GM12878 (cell line): Measurements from ENCODE around the gene SUGCT.

ENCODE experiments used
- CBX3 ChIP-seq: fragments of 200-600 bp; sonication (generic); IDR thresholded peaks from 2 replicates; pipeline ENCODE4 v1.6.1; 2016; ENCODE audit warnings: low read depth, borderline replicate concordance
- EGR1 ChIP-seq, 2 experiments: IDR thresholded peaks; 1 replicate in 1 of 2; 2 replicates in 1 of 2; pipeline ENCODE4 v1.6.1; 2011 to 2012; ENCODE audit warnings: low read depth in 2 of 2, low read length in 2 of 2, borderline replicate concordance in 1 of 2, mild to moderate bottlenecking in 1 of 2, moderate library complexity in 1 of 2
- HDGF ChIP-seq: fragments of 450-650 bp; IDR thresholded peaks from 2 replicates; pipeline ENCODE4 v1.6.1; 2016; ENCODE audit warnings: antibody characterized with exemption
- JUNB ChIP-seq: IDR thresholded peaks from 2 replicates; pipeline ENCODE4 v1.6.1; 2016; ENCODE audit warnings: antibody characterized with exemption, mild to moderate bottlenecking
- MXI1 ChIP-seq: fragments of 150-350 bp; IDR thresholded peaks from 2 replicates; pipeline ENCODE4 v1.6.1; 2011; ENCODE audit warnings: low read depth, mild to moderate bottlenecking, inconsistent platforms, low read length, improper control_type of control experiment
- POLR2A ChIP-seq: IDR thresholded peaks from 2 replicates; pipeline ENCODE4 v1.6.1; 2011; ENCODE audit warnings: low read depth, mild to moderate bottlenecking, low read length
- POLR2AphosphoS5 ChIP-seq: IDR thresholded peaks from 2 replicates; pipeline ENCODE4 v1.6.1; 2011; ENCODE audit warnings: mild to moderate bottlenecking, low read length, inconsistent platforms
- POU2F2 ChIP-seq: IDR thresholded peaks from 3 replicates; pipeline ENCODE4 v1.6.1; 2011; ENCODE audit warnings: low read depth, mild to moderate bottlenecking, low read length, borderline replicate concordance
- SMC3 ChIP-seq: IDR thresholded peaks from 2 replicates; pipeline ENCODE4 v1.6.1; 2011; ENCODE audit warnings: low read length, improper control_type of control experiment, borderline replicate concordance
- SREBF2 ChIP-seq: IDR thresholded peaks from 2 replicates; pipeline ENCODE4 v1.6.1; 2012; ENCODE audit warnings: mild to moderate bottlenecking, low read length
- SRF ChIP-seq, 2 experiments: IDR thresholded peaks; 2 replicates each; pipeline ENCODE4 v1.6.1; 2011; ENCODE audit warnings: low read depth in 2 of 2, low read length in 2 of 2, mild to moderate bottlenecking in 1 of 2, moderate library complexity in 1 of 2
- TCF3 ChIP-seq: IDR thresholded peaks from 2 replicates; pipeline ENCODE4 v1.6.1; 2012; ENCODE audit warnings: low read depth, mild to moderate bottlenecking, low read length, borderline replicate concordance; ENCODE audit not compliant: insufficient read depth
- TF ChIP-seq, protein P1 (sequence below), 3 experiments: IDR thresholded peaks in 2 of 3; conservative IDR thresholded peaks in 1 of 3; 2 replicates each; pipeline ENCODE4 v1.5.1; 2011; ENCODE audit warnings: low read depth in 3 of 3, low read length in 3 of 3, mild to moderate bottlenecking in 3 of 3, control low read depth in 2 of 3, moderate library complexity in 2 of 3, inconsistent platforms in 1 of 3, mixed read lengths in 1 of 3; ENCODE audit not compliant: control insufficient read depth in 2 of 3, insufficient read depth in 1 of 3; ENCODE audit errors: extremely low read depth in 1 of 3
- TF ChIP-seq, protein P2 (sequence below): fragments of 450-650 bp; IDR thresholded peaks from 2 replicates; pipeline ENCODE4 v1.6.1; 2014; ENCODE audit warnings: mild to moderate bottlenecking

DNA sequence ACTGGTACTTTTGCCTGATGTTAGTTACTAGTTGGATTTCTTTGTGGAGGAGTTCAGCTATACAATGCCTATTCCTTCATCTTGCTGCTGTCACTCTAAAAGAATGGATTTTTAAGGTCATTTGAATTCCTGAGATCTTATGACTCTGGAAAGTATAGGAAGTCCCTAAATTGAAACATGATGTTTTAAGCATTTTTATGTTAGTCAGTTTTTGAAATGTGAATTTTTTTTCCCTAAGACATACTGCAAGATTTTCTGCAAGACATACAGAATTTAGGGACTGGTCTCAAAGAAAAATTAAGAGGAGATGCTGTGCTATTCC, 355.8 kb downstream of the SUGCT start:
- TF ChIP-seq POLR2AphosphoS5 = no peak
- TF ChIP-seq CBX3 = no peak
- TF ChIP-seq POU2F2 = no peak
- no peak for TF ChIP-seq HDGF
- TF ChIP-seq, protein P1, sequence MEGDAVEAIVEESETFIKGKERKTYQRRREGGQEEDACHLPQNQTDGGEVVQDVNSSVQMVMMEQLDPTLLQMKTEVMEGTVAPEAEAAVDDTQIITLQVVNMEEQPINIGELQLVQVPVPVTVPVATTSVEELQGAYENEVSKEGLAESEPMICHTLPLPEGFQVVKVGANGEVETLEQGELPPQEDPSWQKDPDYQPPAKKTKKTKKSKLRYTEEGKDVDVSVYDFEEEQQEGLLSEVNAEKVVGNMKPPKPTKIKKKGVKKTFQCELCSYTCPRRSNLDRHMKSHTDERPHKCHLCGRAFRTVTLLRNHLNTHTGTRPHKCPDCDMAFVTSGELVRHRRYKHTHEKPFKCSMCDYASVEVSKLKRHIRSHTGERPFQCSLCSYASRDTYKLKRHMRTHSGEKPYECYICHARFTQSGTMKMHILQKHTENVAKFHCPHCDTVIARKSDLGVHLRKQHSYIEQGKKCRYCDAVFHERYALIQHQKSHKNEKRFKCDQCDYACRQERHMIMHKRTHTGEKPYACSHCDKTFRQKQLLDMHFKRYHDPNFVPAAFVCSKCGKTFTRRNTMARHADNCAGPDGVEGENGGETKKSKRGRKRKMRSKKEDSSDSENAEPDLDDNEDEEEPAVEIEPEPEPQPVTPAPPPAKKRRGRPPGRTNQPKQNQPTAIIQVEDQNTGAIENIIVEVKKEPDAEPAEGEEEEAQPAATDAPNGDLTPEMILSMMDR (IDR thresholded peaks at IDR 0.05 in 2 of 3, conservative IDR thresholded peaks at IDR 0.05 in 1 of 3; ENCODE audit: control insufficient read depth in 2 of 3, extremely low read depth in 1 of 3, insufficient read depth in 1 of 3, low read depth in 3 of 3, low read length in 3 of 3) = no peak
- no peak for TF ChIP-seq TCF3
- TF ChIP-seq SMC3 = no peak
- no peak for TF ChIP-seq EGR1 (IDR thresholded peaks at IDR 0.05; ENCODE audit: borderline replicate concordance in 1 of 2, low read depth in 2 of 2, low read length in 2 of 2)
- TF ChIP-seq POLR2A = no peak
- TF ChIP-seq MXI1 = no peak
- TF ChIP-seq JUNB = no peak
- TF ChIP-seq, protein P2, sequence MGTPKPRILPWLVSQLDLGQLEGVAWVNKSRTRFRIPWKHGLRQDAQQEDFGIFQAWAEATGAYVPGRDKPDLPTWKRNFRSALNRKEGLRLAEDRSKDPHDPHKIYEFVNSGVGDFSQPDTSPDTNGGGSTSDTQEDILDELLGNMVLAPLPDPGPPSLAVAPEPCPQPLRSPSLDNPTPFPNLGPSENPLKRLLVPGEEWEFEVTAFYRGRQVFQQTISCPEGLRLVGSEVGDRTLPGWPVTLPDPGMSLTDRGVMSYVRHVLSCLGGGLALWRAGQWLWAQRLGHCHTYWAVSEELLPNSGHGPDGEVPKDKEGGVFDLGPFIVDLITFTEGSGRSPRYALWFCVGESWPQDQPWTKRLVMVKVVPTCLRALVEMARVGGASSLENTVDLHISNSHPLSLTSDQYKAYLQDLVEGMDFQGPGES = no peak
- no peak for TF ChIP-seq SRF (IDR thresholded peaks at IDR 0.05; ENCODE audit: low read depth in 2 of 2, low read length in 2 of 2)
- no peak for TF ChIP-seq SREBF2
